Spinal cord (tissue), 10 donors: ENCODE results near the gene RORB. TPM values are rescaled to one million over a fixed set of nuclear protein-coding genes. Genes with fewer than 3 reads are reported as not detected.

Source experiments
- DNase-seq, 6 donors: peaks; one replicate each; pipeline versions ENCODE4 v3.0.0 to v3.0.0-alpha.2; 2013 to 2015; ENCODE audit warnings: low spot score in 6 of 6, low read depth in 4 of 6
- H3K27ac ChIP-seq: one replicate; pipeline ENCODE4 v1.5.1; 2013; ENCODE audit warnings: low read depth, low read length, control low read depth
- H3K27me3 ChIP-seq: one replicate; pipeline ENCODE4 v1.6.1; 2013; ENCODE audit warnings: low read length; ENCODE audit not compliant: control insufficient read depth, insufficient read depth
- H3K36me3 ChIP-seq: one replicate; pipeline ENCODE4 v1.6.1; 2013; ENCODE audit warnings: low read length; ENCODE audit not compliant: control insufficient read depth, insufficient read depth
- H3K4me1 ChIP-seq: one replicate; pipeline ENCODE4 v1.6.1; 2013; ENCODE audit warnings: low read length; ENCODE audit not compliant: control insufficient read depth, insufficient read depth
- H3K4me3 ChIP-seq: one replicate; pipeline ENCODE4 v1.5.1; 2013; ENCODE audit warnings: low read depth, low read length, control low read depth
- H3K9me3 ChIP-seq: one replicate; pipeline ENCODE4 v1.6.1; 2013; ENCODE audit warnings: low read length; ENCODE audit not compliant: control insufficient read depth, insufficient read depth
- WGBS: methylation state at CpG from one replicate; pipeline ENCODE4 v1.1.5; 2013; ENCODE audit warnings: missing lambda C conversion rate; ENCODE audit not compliant: insufficient coverage; 5-methylcytosine and 5-hydroxymethylcytosine counted together
- polyA plus RNA-seq, 2 donors: library from polyadenylated mRNA; unstranded; fragments of 120-200 nt; gene quantifications; one replicate each; pipeline ENCODE4 v1.2.1, GENCODE V29; 2013; ENCODE audit not compliant: insufficient read length in 2 of 2
- total RNA-seq, 2 donors: library from RNA; depleted of rRNA in 1 of 2; stranded (reverse); fragments of 120-200 nt in 1 of 2; fragments of >200 nt in 1 of 2; gene quantifications; one replicate each; pipeline versions ENCODE4 v1.2.3 to v1.2.4, GENCODE V29; 2013 to 2014
- donor health status: healthy.

RORB gene
- total and polyA plus RNA-seq, 4 donors, result 4.3 to 18.9 (median 10.8) TPM

GRCh38 chr9:74503666-74504065 lies 6.5 kb downstream of the RORB start:
- H3K9me3 ChIP-seq, result no peaks in the 10 kb centered on the region
- peaks cover 30% of the 10 kb centered on the region for H3K27me3 ChIP-seq
- peaks cover 24% of the 10 kb centered on the region for H3K4me1 ChIP-seq
- H3K27ac ChIP-seq, result no peak overlapping the region
- no peaks in the 10 kb centered on the region for H3K36me3 ChIP-seq
- no peak overlapping the region for H3K4me3 ChIP-seq
- no CpG with 5 or more reads among the region's 3 CpGs for WGBS
- DNase-seq, result no peak

GRCh38 chr9:74511333-74511732 lies 14.2 kb downstream of the RORB start:
- no peaks in the 10 kb centered on the region for H3K36me3 ChIP-seq
- no peak for DNase-seq
- H3K9me3 ChIP-seq, result no peaks in the 10 kb centered on the region
- H3K4me3 ChIP-seq, result no peak overlapping the region
- no CpG with 5 or more reads among the region's 2 CpGs for WGBS
- H3K4me1 ChIP-seq, result no peaks in the 10 kb centered on the region
- no peak overlapping the region for H3K27ac ChIP-seq
- no peaks in the 10 kb centered on the region for H3K27me3 ChIP-seq

GRCh38 chr9:74512416-74512815 lies 15.3 kb downstream of the RORB start:
- WGBS, result no CpG with 5 or more reads among the region's 1 CpG
- Histone ChIP-seq H3K4me1 (no peaks in the 10 kb centered on the region), H3K27ac (no peak overlapping the region), H3K27me3 (no peaks in the 10 kb centered on the region), H3K36me3 (no peaks in the 10 kb centered on the region), H3K4me3 (no peak overlapping the region), H3K9me3 (no peaks in the 10 kb centered on the region)
- no peak for DNase-seq

- Histone ChIP-seq H3K36me3 (no peaks in the 10 kb centered on the region), H3K27ac (no peak overlapping the region), H3K4me3 (no peak overlapping the region), H3K9me3 (no peaks in the 10 kb centered on the region), H3K4me1 (no peaks in the 10 kb centered on the region), H3K27me3 (no peaks in the 10 kb centered on the region)
- DNase-seq, result no peak
- no CpG with 5 or more reads among the region's 4 CpGs for WGBS
Observed at GRCh38 chr9:74513221-74513620, 16.1 kb downstream of the RORB start.

- no peak overlapping the region for H3K27ac ChIP-seq
- H3K9me3 ChIP-seq, result no peaks in the 10 kb centered on the region
- H3K4me1 ChIP-seq, result no peaks in the 10 kb centered on the region
- no peak overlapping the region for H3K4me3 ChIP-seq
- H3K36me3 ChIP-seq, result no peaks in the 10 kb centered on the region
- no CpG with 5 or more reads among the region's 4 CpGs for WGBS
- no peaks in the 10 kb centered on the region for H3K27me3 ChIP-seq
- no peak for DNase-seq
Observed at GRCh38 chr9:74517188-74517587, 20.1 kb downstream of the RORB start.

GRCh38 chr9:74519419-74519818 lies 22.3 kb downstream of the RORB start:
- DNase-seq, result no peak
- no peaks in the 10 kb centered on the region for H3K4me1 ChIP-seq
- H3K36me3 ChIP-seq, result no peaks in the 10 kb centered on the region
- no CpG with 5 or more reads among the region's 9 CpGs for WGBS
- H3K9me3 ChIP-seq, result no peaks in the 10 kb centered on the region
- H3K4me3 ChIP-seq, result no peak overlapping the region
- no peak overlapping the region for H3K27ac ChIP-seq
- H3K27me3 ChIP-seq, result no peaks in the 10 kb centered on the region

- H3K9me3 ChIP-seq, result no peaks in the 10 kb centered on the region
- no peaks in the 10 kb centered on the region for H3K36me3 ChIP-seq
- no peak for DNase-seq
- H3K4me3 ChIP-seq, result no peak overlapping the region
- no peaks in the 10 kb centered on the region for H3K4me1 ChIP-seq
- WGBS, result no CpG with 5 or more reads among the region's 1 CpG
- H3K27ac ChIP-seq, result no peak overlapping the region
- no peaks in the 10 kb centered on the region for H3K27me3 ChIP-seq
Observed at GRCh38 chr9:74521009-74521408, 23.9 kb downstream of the RORB start.

GRCh38 chr9:74524289-74524688 lies 27.2 kb downstream of the RORB start:
- H3K4me3 ChIP-seq, result no peak overlapping the region
- H3K27me3 ChIP-seq, result no peaks in the 10 kb centered on the region
- H3K9me3 ChIP-seq, result no peaks in the 10 kb centered on the region
- WGBS, result no CpG with 5 or more reads among the region's 1 CpG
- no peaks in the 10 kb centered on the region for H3K4me1 ChIP-seq
- DNase-seq, result no peak
- no peak overlapping the region for H3K27ac ChIP-seq
- H3K36me3 ChIP-seq, result no peaks in the 10 kb centered on the region

GRCh38 chr9:74526215-74526614 lies 29.1 kb downstream of the RORB start:
- no peak for DNase-seq
- WGBS, result 64% methylated on average over 2 of the region's 2 CpGs
- H3K4me3 ChIP-seq, result no peak overlapping the region

GRCh38 chr9:74527718-74528117 lies 30.6 kb downstream of the RORB start:
- no peak for DNase-seq
- H3K4me3 ChIP-seq, result no peak overlapping the region
- no peaks in the 10 kb centered on the region for H3K9me3 ChIP-seq
- no CpG with 5 or more reads among the region's 5 CpGs for WGBS
- H3K36me3 ChIP-seq, result no peaks in the 10 kb centered on the region
- no peak overlapping the region for H3K27ac ChIP-seq
- no peaks in the 10 kb centered on the region for H3K4me1 ChIP-seq
- no peaks in the 10 kb centered on the region for H3K27me3 ChIP-seq

More at GRCh38 chr9:74526215-74526614, 29.1 kb downstream of the RORB start:
- Histone ChIP-seq H3K36me3 (no peaks in the 10 kb centered on the region), H3K27me3 (no peaks in the 10 kb centered on the region), H3K27ac (no peak overlapping the region), H3K9me3 (no peaks in the 10 kb centered on the region), H3K4me1 (no peaks in the 10 kb centered on the region)
